H1 (cell line): ENCODE measurements around the gene BTG2. TPM values are rescaled to one million over a fixed set of nuclear protein-coding genes. Genes with fewer than 3 reads are reported as not detected.

ENCODE experiments used
- CTCF ChIA-PET: fragments of 300-600 bp; sonication (Branson Sonifier 250); formaldehyde crosslinking; loops from one replicate; lab custom pipeline; 2021; ENCODE audit not compliant: partially characterized antibody; lab: Charles Lee
- POLR2A ChIA-PET: fragments of 300-600 bp; sonication (Branson Sonifier 250); formaldehyde crosslinking; loops from one replicate; lab custom pipeline; 2021; ENCODE audit warnings: inconsistent platforms; ENCODE audit not compliant: partially characterized antibody; lab: Charles Lee
- DNase-seq, 2 experiments: peaks; one replicate each; pipeline versions ENCODE4 v3.0.0 to v3.0.0-alpha.2; 2010 to 2022; ENCODE audit warnings: low spot score in 2 of 2, low read depth in 1 of 2, mixed read lengths in 1 of 2
- FAIRE-seq: peaks from 2 replicates; lab custom pipeline; 2011; peaks lifted over from hg19 to GRCh38; lab: Jason Lieb, UNC
- H2AFZ ChIP-seq: 2 replicates; pipeline ENCODE4 v1.8.1; 2012; ENCODE audit warnings: low read length, inconsistent platforms
- H2AK5ac ChIP-seq: 2 replicates; pipeline ENCODE4 v1.6.1; 2013; ENCODE audit warnings: low read depth, low read length
- H2BK120ac ChIP-seq: replicated peaks from 2 replicates; pipeline ENCODE3; 2013; ENCODE audit warnings: low read depth, low read length, inconsistent platforms
- H2BK12ac ChIP-seq: 2 replicates; pipeline ENCODE4 v1.6.1; 2013; ENCODE audit warnings: low read depth, low read length
- H2BK15ac ChIP-seq: 2 replicates; pipeline ENCODE4 v1.6.1; 2013; ENCODE audit warnings: low read length
- H2BK20ac ChIP-seq: 2 replicates; pipeline ENCODE4 v1.6.1; 2013; ENCODE audit warnings: low read length
- H2BK5ac ChIP-seq: 2 replicates; pipeline ENCODE4 v1.6.1; 2013; ENCODE audit warnings: low read depth, low read length
- H3K14ac ChIP-seq: 2 replicates; pipeline ENCODE4 v1.6.1; 2013; ENCODE audit warnings: inconsistent platforms; ENCODE audit not compliant: insufficient read length
- H3K18ac ChIP-seq: 2 replicates; pipeline ENCODE4 v1.6.1; 2013; ENCODE audit warnings: low read length; ENCODE audit errors: extremely low read depth
- H3K23ac ChIP-seq: 2 replicates; pipeline ENCODE4 v1.6.1; 2013; ENCODE audit warnings: inconsistent platforms; ENCODE audit not compliant: insufficient read length
- H3K23me2 ChIP-seq: 2 replicates; pipeline ENCODE4 v1.6.1; 2013; ENCODE audit warnings: low read depth, low read length
- H3K27ac ChIP-seq: 2 replicates; pipeline ENCODE4 v1.6.1; 2011; ENCODE audit warnings: low read depth, low read length, inconsistent platforms
- H3K27me3 ChIP-seq, 4 experiments: replicated peaks in 1 of 4; 1 replicate in 1 of 4; 2 replicates in 3 of 4; pipeline versions ENCODE4 v1.6.1 to v1.8.1; 2011 to 2013; ENCODE audit warnings: low read length in 3 of 4, mild to moderate bottlenecking in 3 of 4, inconsistent platforms in 2 of 4, mixed read lengths in 2 of 4, moderate library complexity in 1 of 4; ENCODE audit not compliant: control insufficient read depth in 3 of 4, insufficient read depth in 3 of 4; ENCODE audit errors: extremely low read depth in 1 of 4
- H3K36me3 ChIP-seq, 4 experiments: 2 replicates each; pipeline versions ENCODE4 v1.6.1 to v1.8.1; 2011 to 2013; ENCODE audit warnings: mild to moderate bottlenecking in 4 of 4, low read length in 3 of 4, moderate library complexity in 2 of 4, control low read depth in 1 of 4, inconsistent platforms in 1 of 4; ENCODE audit not compliant: insufficient read depth in 4 of 4, control insufficient read depth in 2 of 4
- H3K4ac ChIP-seq: replicated peaks from 2 replicates; pipeline ENCODE3; 2013; ENCODE audit warnings: low read length, low read depth, mixed read lengths, inconsistent platforms; ENCODE audit not compliant: insufficient read length
- H3K4me1 ChIP-seq, 4 experiments: replicated peaks in 1 of 4; 1 replicate in 1 of 4; 2 replicates in 3 of 4; pipeline versions ENCODE4 v1.6.1 to v1.8.1; 2011 to 2013; ENCODE audit warnings: low read length in 3 of 4, inconsistent platforms in 2 of 4, mixed read lengths in 1 of 4; ENCODE audit not compliant: insufficient read depth in 4 of 4, control insufficient read depth in 3 of 4
- H3K4me2 ChIP-seq, 2 experiments: 2 replicates each; pipeline versions ENCODE4 v1.6.1 to v1.8.1; 2011 to 2013; ENCODE audit warnings: low read depth in 2 of 2, low read length in 2 of 2, control low read depth in 1 of 2, inconsistent platforms in 1 of 2, mild to moderate bottlenecking in 1 of 2; ENCODE audit not compliant: insufficient read depth in 1 of 2
- H3K4me3 ChIP-seq, 4 experiments: fragments of 200-600, 300-600 bp in 1 of 4; sonication (generic), shearing (Covaris generic), sonication (Bioruptor Twin) in 1 of 4; 2 replicates each; pipeline versions ENCODE4 v1.5.1 to v1.8.1; 2011 to 2016; ENCODE audit warnings: low read length in 4 of 4, low read depth in 3 of 4, control low read depth in 2 of 4, inconsistent platforms in 2 of 4, mild to moderate bottlenecking in 2 of 4, mixed read lengths in 1 of 4, moderate library complexity in 1 of 4; ENCODE audit not compliant: insufficient read depth in 2 of 4; ENCODE audit errors: extremely low read depth in 1 of 4
- H3K56ac ChIP-seq: replicated peaks from 2 replicates; pipeline ENCODE3; 2013; ENCODE audit warnings: low read depth, mild to moderate bottlenecking, mixed read lengths, low read length, inconsistent platforms; ENCODE audit not compliant: insufficient read length
- H3K79me1 ChIP-seq: 2 replicates; pipeline ENCODE4 v1.6.1; 2013; ENCODE audit warnings: low read depth, low read length, control low read depth
- H3K79me2 ChIP-seq, 2 experiments: 2 replicates each; pipeline versions ENCODE4 v1.6.1 to v1.8.1; 2012 to 2013; ENCODE audit warnings: low read length in 2 of 2, mild to moderate bottlenecking in 2 of 2, inconsistent platforms in 1 of 2; ENCODE audit not compliant: insufficient read depth in 2 of 2, control insufficient read depth in 1 of 2
- H3K9ac ChIP-seq, 4 experiments: replicated peaks in 1 of 4; 1 replicate in 1 of 4; 2 replicates in 3 of 4; pipeline versions ENCODE4 v1.6.1 to v1.8.1; 2011 to 2013; ENCODE audit warnings: low read depth in 3 of 4, low read length in 3 of 4, control low read depth in 2 of 4, mild to moderate bottlenecking in 2 of 4, moderate library complexity in 2 of 4, inconsistent platforms in 1 of 4; ENCODE audit errors: extremely low read depth in 1 of 4
- H3K9me3 ChIP-seq, 2 experiments: 2 replicates each; pipeline versions ENCODE4 v1.6.1 to v1.8.1; 2012 to 2013; ENCODE audit warnings: mild to moderate bottlenecking in 2 of 2, moderate library complexity in 2 of 2, control low read depth in 1 of 2, inconsistent platforms in 1 of 2, low read depth in 1 of 2, low read length in 1 of 2, mixed read lengths in 1 of 2; ENCODE audit not compliant: insufficient read depth in 2 of 2
- H4K20me1 ChIP-seq, 2 experiments: replicated peaks in 1 of 2; 2 replicates each; pipeline versions ENCODE3 to v1.8.1; 2011 to 2013; ENCODE audit warnings: inconsistent platforms in 2 of 2, low read length in 2 of 2, mild to moderate bottlenecking in 1 of 2; ENCODE audit not compliant: insufficient read depth in 2 of 2, control insufficient read depth in 1 of 2
- H4K5ac ChIP-seq: 2 replicates; pipeline ENCODE4 v1.6.1; 2013; ENCODE audit warnings: low read length, low read depth, mixed read lengths, inconsistent platforms; ENCODE audit not compliant: insufficient read length
- H4K8ac ChIP-seq: 2 replicates; pipeline ENCODE4 v1.8.0; 2013; ENCODE audit warnings: mild to moderate bottlenecking, moderate library complexity, low read length, inconsistent platforms; ENCODE audit not compliant: insufficient read depth; ENCODE audit errors: extremely low read depth
- H4K91ac ChIP-seq: replicated peaks from 2 replicates; pipeline ENCODE3; 2013; ENCODE audit warnings: low read length, mixed read lengths, inconsistent platforms; ENCODE audit not compliant: insufficient read length
- BCL11A ChIP-seq, 2 experiments: IDR thresholded peaks; one replicate each; pipeline ENCODE4 v1.6.1; 2011; ENCODE audit warnings: low read depth in 2 of 2, low read length in 2 of 2, mild to moderate bottlenecking in 2 of 2
- EP300 ChIP-seq, 2 experiments: IDR thresholded peaks; 1 replicate in 1 of 2; 2 replicates in 1 of 2; pipeline ENCODE4 v1.6.1; 2011 to 2012; ENCODE audit warnings: low read depth in 2 of 2, low read length in 2 of 2, mild to moderate bottlenecking in 2 of 2, borderline replicate concordance in 1 of 2, inconsistent platforms in 1 of 2, moderate library complexity in 1 of 2
- EZH2 ChIP-seq: fragments of 200-600 bp; sonication (generic); IDR thresholded peaks from 2 replicates; pipeline ENCODE4 v1.7.1; 2012; ENCODE audit warnings: low read depth, mild to moderate bottlenecking, moderate library complexity, low read length, inconsistent platforms; ENCODE audit not compliant: severe bottlenecking
- GABPA ChIP-seq: IDR thresholded peaks from 2 replicates; pipeline ENCODE4 v1.6.1; 2011; ENCODE audit warnings: mild to moderate bottlenecking, low read length, moderate library complexity, borderline replicate concordance; ENCODE audit not compliant: insufficient read depth
- KDM1A ChIP-seq: fragments of 200-600, 300-600 bp; sonication (generic); IDR thresholded peaks from 2 replicates; pipeline ENCODE4 v1.7.1; 2016; ENCODE audit warnings: mild to moderate bottlenecking, low read length, borderline replicate concordance
- RBBP5 ChIP-seq: IDR thresholded peaks from 2 replicates; pipeline ENCODE4 v1.7.1; 2012; ENCODE audit warnings: low read depth, mild to moderate bottlenecking, inconsistent platforms, low read length, moderate library complexity, borderline replicate concordance
- ZNF274 ChIP-seq: IDR thresholded peaks from 2 replicates; pipeline ENCODE4 v1.7.0; 2012; ENCODE audit warnings: low read length, borderline replicate concordance; ENCODE audit errors: extremely low read depth
- WGBS, 2 experiments: shearing (Covaris generic) in 1 of 2; methylation state at CpG; one replicate each; pipeline versions ENCODE4 v1.1.6 to v1.1.7; 2013 to 2015; ENCODE audit warnings: low lambda C conversion rate in 2 of 2, mixed read lengths in 2 of 2, inconsistent platforms in 1 of 2, low coverage in 1 of 2, missing lambda C conversion rate in 1 of 2; ENCODE audit not compliant: insufficient replicate concordance in 2 of 2, insufficient coverage in 1 of 2, insufficient read length in 1 of 2; ENCODE audit errors: extremely low coverage in 1 of 2, missing lambda C conversion rate in 1 of 2; 5-methylcytosine and 5-hydroxymethylcytosine counted together
- polyA plus RNA-seq, 7 experiments: library from polyadenylated mRNA; depleted of rRNA in 3 of 7; stranded (reverse) in 5 of 7; unstranded in 2 of 7; fragments of >200 nt in 5 of 7; fragments of 200-250 nt in 2 of 7; gene quantifications; 1 replicate in 5 of 7; 2 replicates in 1 of 7; 4 replicates in 1 of 7; pipeline versions ENCODE4 v1.2.1 to v1.2.3, GENCODE V29; 2011 to 2013; ENCODE audit warnings: missing spikeins in 2 of 7, mixed read lengths in 2 of 7
- total RNA-seq: library from RNA; stranded (reverse); fragmentation: NEBNext Ultra II Directional; extraction: Animal tissue kit (Norgen Biotek cat#: 25700); gene quantifications from 2 replicates; pipeline ENCODE4 v1.2.1, GENCODE V29; 2021
- TF ChIP-seq, protein P1 (sequence below): IDR thresholded peaks from 2 replicates; pipeline ENCODE4 v1.6.1; 2011; ENCODE audit warnings: low read length, improper control_type of control experiment

Gene BTG2
- total and polyA plus RNA-seq, 2 of the 8 experiments (the other 6 are each of a cell fraction or from before 2014, with no cell fraction given), result 4.8 to 11.0 TPM

DNA sequence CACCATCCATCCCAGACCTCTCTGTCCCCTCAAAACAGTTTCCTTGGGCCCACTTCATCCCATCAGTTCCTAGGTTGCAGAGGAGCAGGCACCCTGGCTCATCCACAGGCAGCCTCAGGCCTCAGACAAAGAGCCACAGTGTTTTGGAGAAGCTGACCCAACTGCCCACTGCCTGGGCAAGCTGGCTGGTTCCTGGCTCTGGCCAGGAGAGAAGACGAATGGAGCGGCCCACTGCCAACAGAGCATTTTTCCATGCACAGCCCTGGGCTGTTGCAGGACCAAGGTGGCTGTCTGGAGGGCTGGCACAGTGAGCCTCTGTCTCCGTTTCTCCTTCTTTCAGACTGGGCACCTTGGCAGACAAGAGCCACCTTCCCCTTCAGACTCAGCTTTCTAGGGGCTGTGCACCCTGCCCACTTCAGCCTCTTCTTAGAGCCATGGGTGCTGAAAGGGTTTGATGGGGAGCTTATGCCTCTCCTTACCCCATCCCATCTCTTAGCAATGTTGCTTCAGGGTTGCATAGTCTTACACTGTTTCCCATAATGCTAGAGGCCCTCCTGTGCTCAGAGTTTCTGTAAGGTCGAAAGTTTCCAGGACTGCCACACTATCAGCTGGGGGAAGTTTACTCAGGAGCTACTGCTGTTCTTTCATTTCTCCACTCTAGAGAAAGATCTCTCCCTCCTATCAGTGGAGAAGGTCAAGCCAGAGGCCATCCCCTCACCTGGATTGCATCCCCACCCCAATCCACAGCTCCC lies 44.6 kb downstream of the BTG2 start:
- FAIRE-seq (no peak), DNase-seq (no peak)
- no peak overlapping the region for H2BK20ac ChIP-seq
- no peaks in the 10 kb centered on the region for H4K20me1 ChIP-seq
- H2AFZ ChIP-seq, result no peak overlapping the region
- no peaks in the 10 kb centered on the region; a peak in 1 of 8 replicates for H3K36me3 ChIP-seq
- H3K4ac ChIP-seq, result no peak overlapping the region
- no peak overlapping the region for H2BK15ac ChIP-seq
- H2BK5ac ChIP-seq, result no peak overlapping the region
- H3K9me3 ChIP-seq, result no peaks in the 10 kb centered on the region
- H4K8ac ChIP-seq, result no peak overlapping the region
- no peak overlapping the region for H3K9ac ChIP-seq
- H2BK120ac ChIP-seq, result no peak overlapping the region
- no peak overlapping the region for H3K4me2 ChIP-seq
- H3K18ac ChIP-seq, result no peak overlapping the region
- H3K14ac ChIP-seq, result no peak overlapping the region
- H3K23me2 ChIP-seq, result no peaks in the 10 kb centered on the region
- no peaks in the 10 kb centered on the region for H3K79me1 ChIP-seq
- H3K27ac ChIP-seq, result no peak overlapping the region
- ChIA-PET CTCF (interaction anchor here (0.6 to 24.2 kb wide), 9 partner anchors 5 to 155 kb away, joined by 3 to 330 read pairs (median 4); partner anchors contain the start of genes FMOD and PRELP), POLR2A (no interaction called here)
- no peaks in the 10 kb centered on the region; a peak in 1 of 7 replicates for H3K27me3 ChIP-seq
- no peaks in the 10 kb centered on the region for H3K4me1 ChIP-seq
- WGBS, 2 experiments, result 100% methylated on average over 4 of the region's 4 CpGs; no CpG with 5 or more reads in 1 of the 2 experiments
- H3K4me3 ChIP-seq, result no peak overlapping the region
- H4K91ac ChIP-seq, result no peak overlapping the region
- no peak overlapping the region for H3K23ac ChIP-seq
- no peak overlapping the region for H2AK5ac ChIP-seq
- H4K5ac ChIP-seq, result no peak overlapping the region
- no peak overlapping the region for H2BK12ac ChIP-seq
- H3K56ac ChIP-seq, result no peak overlapping the region
- H3K79me2 ChIP-seq, result no peaks in the 10 kb centered on the region
- TF ChIP-seq BCL11A (IDR thresholded peaks at IDR 0.05; ENCODE audit: low read depth in 2 of 2, low read length in 2 of 2) (no peak), RBBP5 (no peak), KDM1A (no peak), EP300 (IDR thresholded peaks at IDR 0.05; ENCODE audit: borderline replicate concordance in 1 of 2, low read depth in 2 of 2, low read length in 2 of 2) (no peak), EZH2 (no peak), ZNF274 (no peak), GABPA (no peak)
- TF ChIP-seq, protein P1, sequence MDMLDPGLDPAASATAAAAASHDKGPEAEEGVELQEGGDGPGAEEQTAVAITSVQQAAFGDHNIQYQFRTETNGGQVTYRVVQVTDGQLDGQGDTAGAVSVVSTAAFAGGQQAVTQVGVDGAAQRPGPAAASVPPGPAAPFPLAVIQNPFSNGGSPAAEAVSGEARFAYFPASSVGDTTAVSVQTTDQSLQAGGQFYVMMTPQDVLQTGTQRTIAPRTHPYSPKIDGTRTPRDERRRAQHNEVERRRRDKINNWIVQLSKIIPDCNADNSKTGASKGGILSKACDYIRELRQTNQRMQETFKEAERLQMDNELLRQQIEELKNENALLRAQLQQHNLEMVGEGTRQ, result no peak
